Stimulated activated CD4-positive, alpha-beta T cell treated with anti-CD3 and anti-CD28 coated beads, Interleukin-2, amount 100 ng/mL, for 24 hours (primary cell): ENCODE measurements around the gene IGFL3.
A peak's percentile ranks its signal among the peaks of the same experiment; 100 is the strongest.
"Not testable (repeated sequence)": the region's sequence is repeated elsewhere in the genome, so short reads cannot be mapped to it uniquely, and the experiment has no call there.

ENCODE experiments used
- DNase-seq, 2 donors: peaks; one replicate each; pipeline ENCODE4 v3.0.0-alpha.2; 2020

IGFL3 gene

DNA sequence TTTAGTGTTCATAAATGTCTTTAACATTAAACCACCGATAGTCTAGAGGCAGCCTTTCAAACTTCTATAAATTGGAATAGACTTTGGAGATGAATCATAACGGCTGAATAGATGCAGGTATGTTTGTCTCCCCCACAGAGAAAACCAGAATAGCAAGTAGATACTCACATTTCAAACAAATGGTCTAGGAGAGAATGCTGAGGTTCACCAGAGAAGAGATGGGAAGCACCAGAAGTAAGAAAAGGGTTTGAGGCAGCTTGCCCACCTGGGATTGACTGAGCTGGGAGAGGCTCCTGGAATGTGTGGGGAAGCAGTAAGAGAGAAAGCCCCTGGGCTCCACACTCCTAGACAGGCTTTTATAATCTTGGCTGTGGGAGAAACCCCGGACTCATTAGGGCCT, 6.4 kb downstream of the IGFL3 start:
- DNase-seq: no peak

- no peak for DNase-seq
These were observed 8.4 kb downstream of the IGFL3 start for GRCh38 chr19:46116121-46116520.

GRCh38 chr19:46115396-46116106, 8.9 kb downstream of the IGFL3 start:
- DNase-seq: peak; percentile 60 to 65

DNA sequence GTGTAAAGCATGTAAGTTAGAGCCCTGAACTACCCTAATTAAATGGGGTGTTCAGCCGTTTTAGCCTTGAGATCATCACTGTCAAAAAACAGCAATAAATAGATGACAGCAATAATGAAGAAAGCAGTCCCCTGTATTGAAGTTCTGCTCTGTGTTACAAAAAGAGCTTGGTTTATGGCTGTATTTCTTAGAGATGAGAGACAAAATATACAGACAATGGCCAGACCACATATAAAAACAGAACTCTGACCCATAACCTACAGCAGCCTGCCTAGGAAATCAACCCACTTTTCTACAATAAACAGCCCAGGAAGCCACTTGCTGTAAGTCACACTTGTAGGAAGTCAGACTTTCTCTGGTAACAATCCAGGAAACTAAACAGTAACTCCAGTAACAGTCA, 10.8 kb downstream of the IGFL3 start:
- no peak for DNase-seq

DNA sequence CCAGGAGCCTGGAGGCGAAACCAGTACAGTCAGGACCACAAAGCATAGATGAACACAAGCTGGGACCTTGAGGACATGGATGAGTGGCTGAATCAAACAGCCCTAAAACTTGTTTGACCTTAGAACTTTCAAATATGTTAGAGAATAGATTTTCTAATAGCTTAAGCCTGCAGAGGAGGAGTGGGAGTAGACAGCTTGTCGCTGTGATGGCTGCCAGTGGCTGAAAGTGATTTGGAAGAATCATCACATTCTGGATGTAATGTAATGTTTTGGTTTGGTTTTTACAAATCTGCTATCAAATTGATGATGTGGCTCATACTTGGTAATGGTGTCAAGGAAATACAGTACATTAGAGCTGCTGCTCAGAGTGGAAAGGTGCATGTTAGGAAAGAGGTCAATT, 12.0 kb downstream of the IGFL3 start:
- no peak for DNase-seq

DNA sequence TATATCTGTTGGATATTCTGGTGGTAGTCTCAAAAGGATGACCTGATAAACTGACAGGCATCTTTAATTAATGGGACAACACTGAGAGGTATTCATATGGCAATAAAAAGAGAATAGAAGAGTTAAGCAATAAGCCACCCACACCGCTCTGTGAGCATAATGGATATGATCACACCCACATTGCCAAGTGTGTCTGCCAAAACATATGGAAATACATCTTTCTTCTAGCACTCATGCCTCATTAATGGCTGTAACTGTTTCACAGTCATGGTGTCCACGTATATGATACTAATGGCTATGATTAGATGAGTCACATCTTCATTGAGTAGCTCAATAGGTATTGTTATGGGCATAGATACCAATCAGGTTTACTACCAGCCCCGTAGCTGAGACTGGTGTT, 13.1 kb downstream of the IGFL3 start:
- DNase-seq: no peak

- no peak for DNase-seq
These were observed 14.6 kb downstream of the IGFL3 start for GRCh38 chr19:46109876-46110275.

DNA sequence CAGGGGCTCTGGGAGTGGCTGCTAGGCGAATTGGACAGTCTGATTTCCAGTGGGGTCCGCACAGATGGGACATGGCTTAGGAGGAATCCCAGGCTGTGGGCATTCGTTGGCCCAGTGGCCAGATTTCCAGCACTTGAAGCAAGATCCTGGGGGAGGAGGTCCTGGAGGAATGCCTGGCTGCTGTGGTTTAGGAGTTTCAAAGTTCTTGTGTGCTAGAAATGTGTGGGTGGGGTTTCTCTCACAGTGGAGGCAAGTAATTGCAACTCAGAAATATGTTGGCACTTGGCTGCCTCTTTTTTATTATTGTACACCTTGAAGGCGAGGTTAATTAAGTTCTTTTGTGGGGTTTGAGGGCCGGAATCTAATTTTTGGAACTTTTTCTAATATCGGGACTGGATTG, 17.1 kb downstream of the IGFL3 start:
- DNase-seq: no peak

DNA sequence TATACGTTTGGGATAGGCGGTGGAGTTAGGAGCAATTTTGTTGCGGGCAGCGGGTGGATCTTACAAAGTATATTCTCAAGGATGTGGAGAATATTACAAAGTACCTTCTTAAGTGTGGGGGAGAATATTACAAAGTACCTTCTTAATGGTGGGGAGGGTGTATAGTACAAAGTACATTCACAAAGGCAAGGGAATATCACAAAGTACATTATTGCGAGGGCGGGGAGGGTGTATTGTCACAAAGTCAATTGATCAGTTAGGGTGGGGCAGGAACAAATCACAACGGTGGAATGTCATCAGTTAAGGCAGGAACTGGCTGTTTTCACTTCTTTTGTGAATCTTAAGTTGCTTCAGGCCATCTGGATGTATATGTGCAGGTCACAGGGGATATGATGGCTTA, 22.2 kb downstream of the IGFL3 start:
- not testable (repeated sequence) for DNase-seq

DNA sequence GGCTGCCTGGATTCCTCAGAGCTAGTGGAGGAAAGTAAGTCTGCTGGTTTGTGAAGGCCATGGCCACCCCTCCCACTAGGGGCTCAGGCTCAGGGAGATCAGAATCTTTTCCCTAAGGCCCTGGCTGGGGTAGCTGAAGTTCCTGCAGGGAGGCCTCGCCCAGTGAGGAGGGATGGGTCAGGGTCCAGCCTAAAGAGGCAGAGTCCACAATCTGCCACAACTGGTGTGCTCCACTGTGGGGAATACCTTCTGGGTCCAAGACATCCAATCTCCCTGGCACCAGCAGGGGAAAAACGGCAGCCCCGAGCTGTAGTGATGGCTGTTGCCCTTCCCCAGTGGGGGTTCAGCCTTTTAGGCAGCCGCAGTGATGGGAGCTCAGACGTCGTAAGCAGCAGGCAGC, 23.2 kb downstream of the IGFL3 start:
- DNase-seq: no peak

- no peak for DNase-seq
These were observed 24.1 kb downstream of the IGFL3 start for GRCh38 chr19:46100344-46100743.

DNA sequence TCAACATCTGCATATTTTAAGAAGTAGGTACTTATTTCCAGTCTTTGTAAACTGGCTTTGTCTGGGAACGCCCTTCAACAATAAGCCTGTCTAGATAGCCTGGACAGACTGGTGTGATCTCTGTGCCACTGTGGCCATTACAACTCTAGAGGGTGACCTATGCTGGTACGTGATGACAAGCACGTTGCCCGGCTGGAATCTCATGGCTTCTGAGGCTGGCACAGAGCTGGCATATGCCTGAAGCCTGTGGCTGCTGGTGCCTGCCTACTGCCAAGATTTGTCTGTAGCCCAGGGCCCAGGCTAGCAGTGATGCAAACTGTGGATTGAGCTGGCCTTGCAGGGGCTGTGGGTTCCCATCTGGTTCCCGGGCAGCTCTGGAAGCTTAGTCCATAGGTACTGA, 34.0 kb downstream of the IGFL3 start:
- no peak for DNase-seq

- DNase-seq: no peak
These were observed 35.1 kb downstream of the IGFL3 start for GRCh38 chr19:46089432-46089831.

DNA sequence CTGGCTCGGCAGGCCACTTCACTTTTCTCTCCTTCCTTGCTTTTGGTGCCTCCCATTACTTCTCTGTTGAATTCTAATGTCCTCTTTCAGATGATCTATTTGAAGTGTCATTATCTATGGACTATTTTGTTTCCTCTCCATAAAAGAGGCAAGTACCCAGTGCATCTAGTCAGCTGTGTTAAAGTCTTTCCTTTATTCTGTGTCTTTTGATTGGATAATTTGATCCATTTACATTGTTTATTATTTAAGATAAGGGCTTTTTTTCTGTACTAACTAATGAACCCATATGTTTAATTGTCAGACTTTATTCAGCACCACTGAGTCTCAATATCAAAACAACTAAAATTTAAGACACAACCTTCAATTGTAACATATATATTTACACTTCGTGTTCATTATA, 36.4 kb downstream of the IGFL3 start:
- no peak for DNase-seq

DNA sequence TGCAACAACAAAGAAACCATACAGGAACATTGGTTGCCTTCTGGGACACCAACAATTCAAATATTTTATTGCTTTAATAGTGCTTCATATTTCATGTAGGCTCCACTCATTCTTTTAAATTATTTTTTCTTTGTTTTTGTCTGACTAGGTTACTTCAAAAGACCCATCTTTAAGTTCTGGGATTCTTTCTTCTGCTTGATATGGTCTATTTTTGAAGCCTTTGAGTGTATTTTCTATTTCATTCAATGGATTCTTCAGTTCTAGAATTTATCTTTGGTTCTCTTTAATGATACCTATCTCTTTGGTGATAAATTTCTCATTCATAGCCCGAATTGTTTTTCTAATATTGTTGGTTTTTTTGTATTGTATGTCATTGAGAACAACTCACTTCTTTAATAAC, 38.6 kb downstream of the IGFL3 start:
- no peak for DNase-seq

- DNase-seq: no peak
These were observed 41.8 kb downstream of the IGFL3 start for GRCh38 chr19:46082728-46083050.

DNA sequence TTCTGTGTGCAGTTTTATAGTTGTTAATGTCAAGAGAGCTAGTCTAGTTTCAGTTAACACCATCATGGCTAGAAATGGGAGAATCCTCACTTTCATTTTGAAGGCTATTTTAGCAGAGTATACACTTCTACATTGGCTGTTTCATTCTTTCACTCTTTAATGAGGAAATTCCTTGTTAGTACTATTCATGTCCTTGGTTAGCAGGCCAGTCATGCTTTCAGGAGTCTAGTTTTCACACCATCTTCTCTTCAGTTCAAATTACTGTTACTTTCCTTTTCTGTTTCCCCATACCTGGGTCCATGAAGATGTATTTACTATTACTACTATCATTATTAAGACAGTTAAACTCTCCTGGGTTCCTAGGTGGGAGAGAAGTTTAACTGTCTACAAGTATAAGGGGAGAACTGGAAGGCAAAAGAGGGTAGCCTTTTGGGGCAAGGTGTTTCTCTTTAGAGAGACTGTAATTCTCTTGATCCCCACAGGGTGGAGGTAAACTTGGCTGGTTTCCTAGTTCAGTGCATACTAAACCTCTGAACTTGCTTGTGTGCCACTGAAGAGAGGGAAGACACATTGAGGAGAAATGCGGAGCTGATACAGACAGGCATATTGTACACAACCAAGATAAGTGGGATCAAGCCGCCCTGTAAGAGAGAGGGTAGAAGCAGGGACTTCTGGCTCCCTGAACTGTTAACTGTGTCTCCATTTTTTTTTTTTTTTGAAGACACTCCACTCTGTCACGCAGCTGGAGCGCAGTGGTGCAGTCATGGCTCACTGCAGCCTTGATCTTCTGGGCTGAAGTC, 42.4 kb downstream of the IGFL3 start:
- DNase-seq: peak; percentile 4 to 28

- no peak for DNase-seq
These were observed 43.9 kb downstream of the IGFL3 start for GRCh38 chr19:46080561-46080960.

GRCh38 chr19:46079576-46079975, 44.9 kb downstream of the IGFL3 start:
- DNase-seq: no peak

DNA sequence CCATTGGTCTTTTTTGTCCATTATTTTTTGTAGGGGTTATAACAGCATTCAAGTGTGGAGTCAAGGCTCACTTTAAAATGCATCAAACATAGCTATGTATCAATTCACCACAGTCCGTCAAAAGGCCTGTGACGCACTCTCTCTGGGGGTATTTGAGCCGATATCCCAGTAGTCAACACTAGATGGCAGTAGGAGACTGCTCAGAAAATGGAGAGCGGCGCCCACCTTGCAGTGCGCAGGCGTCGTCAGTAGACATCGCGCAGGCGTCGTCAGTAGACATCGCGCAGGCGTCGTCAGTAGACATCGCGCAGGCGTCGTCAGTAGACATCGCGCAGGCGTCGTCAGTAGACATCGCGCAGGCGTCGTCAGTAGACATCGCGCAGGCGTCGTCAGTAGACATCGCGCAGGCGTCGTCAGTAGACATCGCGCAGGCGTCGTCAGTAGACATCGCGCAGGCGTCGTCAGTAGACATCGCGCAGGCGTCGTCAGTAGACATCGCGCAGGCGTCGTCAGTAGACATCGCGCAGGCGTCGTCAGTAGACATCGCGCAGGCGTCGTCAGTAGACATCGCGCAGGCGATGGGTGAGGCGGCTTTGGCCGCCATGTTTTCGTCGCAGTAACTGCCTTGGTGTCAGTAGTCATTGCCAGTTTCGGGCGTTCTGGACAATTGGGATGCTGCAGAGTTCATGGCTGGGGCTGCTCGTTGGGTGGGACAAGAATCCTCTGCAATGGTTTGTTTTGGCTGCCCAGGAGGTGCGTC, 45.7 kb downstream of the IGFL3 start:
- DNase-seq: peak in 1 of 2 donors; percentile 42

DNA sequence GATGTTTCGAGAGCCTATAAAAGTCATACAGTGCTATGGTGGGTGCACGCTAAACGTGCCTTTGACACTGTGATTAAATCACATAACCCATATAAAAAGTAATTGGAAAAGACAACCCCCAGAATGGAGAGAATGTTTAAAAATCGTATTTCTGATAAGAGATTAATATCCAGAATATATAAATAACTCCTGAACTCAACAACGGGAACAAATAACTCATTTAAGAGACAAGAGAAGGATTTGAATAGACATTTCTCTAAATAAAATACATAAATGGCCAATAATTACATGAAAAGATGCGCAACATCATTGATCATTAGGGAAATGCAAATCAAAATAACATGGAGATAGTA, 46.7 kb downstream of the IGFL3 start:
- DNase-seq: no peak

GRCh38 chr19:46076951-46077814, 47.3 kb downstream of the IGFL3 start:
- DNase-seq: peak; percentile 29 to 49
